NCI-H2227 treated with DMSO at 0.1 percent for 48 hours (cell line): ENCODE results near the gene SLC25A33.

ENCODE experiments used
- DNase-seq: peaks from one replicate; lab custom pipeline; 2025; lab: John Stamatoyannopoulos, UW

Gene SLC25A33

GRCh38 chr1:9589144-9589718 is 50.0 kb downstream of the SLC25A33 start:
- DNase-seq, result no peak

GRCh38 chr1:9589719-9590157 is 50.5 kb downstream of the SLC25A33 start:
- no peak for DNase-seq

- DNase-seq, result no peak
These were observed 50.9 kb downstream of the SLC25A33 start for GRCh38 chr1:9590201-9590600.

GRCh38 chr1:9590945-9591668 is 51.8 kb downstream of the SLC25A33 start:
- no peak for DNase-seq

DNA sequence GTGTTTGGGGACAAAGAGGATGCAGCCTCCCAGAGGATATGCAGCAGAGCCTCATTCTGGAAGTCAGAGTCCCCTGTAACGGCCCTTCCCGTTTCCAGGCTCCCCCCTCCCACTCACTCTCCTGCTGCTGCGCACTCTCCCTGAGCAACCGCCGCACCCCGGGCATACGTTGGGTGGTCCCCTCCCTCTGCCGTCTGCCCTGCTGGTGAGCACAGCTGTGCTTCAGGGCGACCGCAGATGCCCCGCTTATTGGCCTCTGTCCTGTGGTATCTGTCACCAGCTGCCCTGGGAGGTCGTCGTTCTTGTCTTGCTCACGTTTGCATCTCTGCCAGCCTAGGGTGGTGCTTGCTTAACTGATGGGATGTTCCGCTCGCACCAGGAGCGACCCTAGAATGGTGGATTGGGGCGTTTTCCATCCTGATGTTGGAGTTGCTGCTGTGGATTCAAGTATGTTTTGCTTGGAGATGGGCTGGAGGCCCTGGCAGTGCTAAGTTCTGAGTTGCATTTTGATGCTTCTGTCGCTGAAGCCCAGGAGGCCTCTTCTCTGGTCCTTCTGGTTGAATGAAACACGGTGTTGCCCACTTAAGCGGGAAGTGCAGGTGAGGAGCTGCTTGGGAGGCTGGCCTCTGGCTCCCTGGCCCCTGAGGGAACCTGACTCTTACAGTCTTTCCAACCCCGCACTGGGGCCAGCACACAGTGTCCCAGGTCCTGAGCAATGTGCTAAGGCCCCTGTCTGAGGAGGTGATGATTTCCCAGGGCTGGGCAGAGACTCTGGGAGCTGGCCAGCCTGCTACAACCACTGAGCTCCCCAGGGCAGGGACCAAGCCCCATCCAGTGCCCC is 52.6 kb downstream of the SLC25A33 start:
- DNase-seq, result no peak

GRCh38 chr1:9592510-9593075 is 53.3 kb downstream of the SLC25A33 start:
- DNase-seq, result no peak

GRCh38 chr1:9593147-9593491 is 53.9 kb downstream of the SLC25A33 start:
- DNase-seq, result no peak

DNA sequence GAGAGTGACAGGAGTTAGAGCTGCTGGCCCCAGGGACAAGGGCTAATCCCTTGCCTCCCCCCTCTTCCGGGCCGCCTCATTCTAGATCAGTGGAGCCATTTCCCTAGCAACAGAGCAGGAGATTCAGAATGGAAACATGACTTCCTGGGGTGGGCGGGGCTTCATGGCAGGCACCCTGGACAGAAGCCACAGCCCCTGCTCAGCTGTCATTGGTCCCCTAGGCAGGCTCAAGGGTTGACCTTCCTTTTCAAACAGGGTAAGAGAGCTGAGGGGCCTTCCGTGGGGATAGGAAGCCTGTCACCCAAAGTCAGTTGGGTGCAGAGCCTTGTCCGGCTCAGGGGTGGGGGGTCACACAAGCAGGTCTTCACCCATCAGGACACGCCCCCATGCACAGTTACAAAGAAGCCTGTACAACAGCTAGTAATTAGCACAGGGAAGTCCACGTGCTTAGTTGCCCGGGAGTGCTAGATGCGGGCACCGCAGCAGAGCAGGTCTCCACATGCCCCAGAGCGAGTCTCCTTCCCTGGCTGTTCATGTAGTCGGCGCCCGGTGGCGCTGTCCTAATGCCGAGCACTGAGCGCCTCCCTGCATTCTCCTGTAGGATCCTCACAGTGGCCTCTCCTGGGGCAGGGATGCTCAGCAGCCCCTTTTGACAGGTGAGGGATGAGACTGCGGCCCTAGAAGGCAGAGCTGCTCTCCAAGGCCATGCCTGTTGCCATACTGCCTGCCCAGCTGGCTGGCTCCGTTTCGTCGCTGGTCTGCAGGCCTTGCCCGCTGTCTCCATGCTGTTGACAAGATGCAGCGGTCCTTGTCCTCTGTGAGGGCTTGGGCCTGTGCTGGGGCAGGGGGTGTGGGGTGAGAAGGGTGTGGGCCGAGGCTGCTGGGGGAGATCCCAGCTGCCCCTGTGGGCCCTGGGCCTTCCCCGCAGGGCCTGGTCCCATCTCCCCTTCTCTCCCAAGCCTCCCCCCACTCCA is 54.5 kb downstream of the SLC25A33 start:
- peak; percentile 78 for DNase-seq

DNA sequence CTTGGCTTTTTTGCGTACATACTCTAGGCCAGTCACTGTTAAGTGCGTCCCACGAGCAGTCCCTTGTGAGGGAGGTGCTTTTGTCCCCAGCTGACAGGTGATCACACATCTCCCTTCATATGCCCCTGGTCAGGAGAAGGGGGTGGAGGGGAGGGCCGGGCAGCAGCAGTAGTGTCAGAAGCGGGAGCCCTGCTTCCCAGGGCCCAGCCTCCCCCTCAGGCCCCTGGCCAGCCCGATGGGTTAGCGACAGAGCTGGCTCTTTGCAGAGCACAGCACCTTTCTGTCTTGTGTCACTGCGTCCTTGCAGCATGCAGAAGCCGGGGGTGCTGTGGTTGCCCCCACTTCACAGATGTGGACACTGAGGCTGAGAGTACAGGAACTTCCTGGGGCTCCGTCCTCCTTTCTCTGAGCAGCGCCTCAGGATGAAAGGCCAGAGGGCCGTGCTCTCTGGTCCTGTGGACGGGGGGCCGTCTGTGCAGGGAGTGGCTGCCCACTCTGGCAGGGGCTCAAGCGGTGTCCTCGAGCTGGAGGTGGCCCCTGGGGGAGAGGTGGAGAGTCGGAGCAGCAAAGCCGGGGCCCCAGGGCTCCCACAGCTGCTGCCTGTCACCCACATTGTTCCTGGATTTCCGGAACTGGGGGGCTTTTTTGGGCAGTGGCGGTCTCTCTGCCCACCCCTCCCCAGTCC is 55.3 kb downstream of the SLC25A33 start:
- no peak for DNase-seq

DNA sequence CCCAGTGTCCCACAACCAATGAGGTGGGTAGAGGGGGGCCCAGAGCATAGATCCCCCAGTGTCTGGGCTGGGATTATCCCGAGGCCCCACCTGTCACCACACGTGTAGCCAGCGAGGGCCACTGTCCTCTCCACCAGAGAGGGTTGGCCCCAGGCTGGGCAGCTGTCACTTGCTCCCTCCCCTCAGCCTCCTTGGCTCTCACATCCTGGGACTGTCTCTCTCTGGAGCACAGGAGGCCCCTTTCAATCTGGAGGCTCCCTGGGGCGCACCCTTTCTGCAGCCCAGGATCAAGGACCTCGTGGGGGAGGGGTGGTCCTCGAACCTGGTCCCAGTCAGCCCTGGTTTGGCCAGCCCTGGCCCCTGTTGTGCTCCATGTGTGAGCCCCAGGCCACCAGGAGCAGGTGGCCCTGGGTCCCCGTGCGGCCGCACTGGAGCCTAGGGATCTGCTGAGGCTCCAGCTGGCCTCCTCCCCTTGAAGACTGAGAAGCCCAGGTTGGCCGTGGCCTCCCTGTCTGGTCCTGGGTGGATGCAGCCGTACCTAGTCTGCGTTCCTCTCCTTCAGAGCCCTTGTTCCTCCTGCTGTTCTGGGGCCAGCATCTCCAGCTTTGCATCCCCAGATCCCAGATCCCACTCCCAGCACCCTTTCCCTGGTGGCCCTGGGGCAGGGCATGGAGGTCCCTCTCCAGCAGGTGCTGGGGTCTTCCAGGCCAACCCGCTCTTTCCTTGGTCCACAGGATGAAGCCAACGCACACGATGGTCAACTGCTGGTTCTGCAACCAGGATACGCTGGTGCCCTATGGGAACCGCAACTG is 56.1 kb downstream of the SLC25A33 start:
- no peak for DNase-seq

- DNase-seq, result no peak
These were observed 56.7 kb downstream of the SLC25A33 start for GRCh38 chr1:9595968-9596340.

GRCh38 chr1:9596415-9597123 is 57.3 kb downstream of the SLC25A33 start:
- DNase-seq, result no peak

GRCh38 chr1:9597361-9598315 is 58.4 kb downstream of the SLC25A33 start:
- no peak for DNase-seq

DNA sequence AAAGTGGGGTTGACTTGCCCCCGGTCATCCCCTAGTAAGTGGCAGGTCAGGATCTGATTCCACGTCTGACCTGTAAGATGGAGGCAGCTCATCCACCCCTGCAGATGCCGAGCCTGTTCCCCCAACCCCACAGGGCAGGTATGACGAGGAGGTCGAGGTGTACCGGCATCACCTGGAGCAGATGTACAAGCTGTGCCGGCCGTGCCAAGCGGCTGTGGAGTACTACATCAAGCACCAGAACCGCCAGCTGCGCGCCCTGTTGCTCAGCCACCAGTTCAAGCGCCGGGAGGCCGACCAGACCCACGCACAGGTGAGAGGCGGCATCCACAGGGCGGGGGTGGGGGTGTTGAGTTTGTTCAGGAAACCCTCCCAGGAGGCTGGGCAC is 59.0 kb downstream of the SLC25A33 start:
- no peak for DNase-seq

GRCh38 chr1:9599741-9600140 is 60.5 kb downstream of the SLC25A33 start:
- no peak for DNase-seq

DNA sequence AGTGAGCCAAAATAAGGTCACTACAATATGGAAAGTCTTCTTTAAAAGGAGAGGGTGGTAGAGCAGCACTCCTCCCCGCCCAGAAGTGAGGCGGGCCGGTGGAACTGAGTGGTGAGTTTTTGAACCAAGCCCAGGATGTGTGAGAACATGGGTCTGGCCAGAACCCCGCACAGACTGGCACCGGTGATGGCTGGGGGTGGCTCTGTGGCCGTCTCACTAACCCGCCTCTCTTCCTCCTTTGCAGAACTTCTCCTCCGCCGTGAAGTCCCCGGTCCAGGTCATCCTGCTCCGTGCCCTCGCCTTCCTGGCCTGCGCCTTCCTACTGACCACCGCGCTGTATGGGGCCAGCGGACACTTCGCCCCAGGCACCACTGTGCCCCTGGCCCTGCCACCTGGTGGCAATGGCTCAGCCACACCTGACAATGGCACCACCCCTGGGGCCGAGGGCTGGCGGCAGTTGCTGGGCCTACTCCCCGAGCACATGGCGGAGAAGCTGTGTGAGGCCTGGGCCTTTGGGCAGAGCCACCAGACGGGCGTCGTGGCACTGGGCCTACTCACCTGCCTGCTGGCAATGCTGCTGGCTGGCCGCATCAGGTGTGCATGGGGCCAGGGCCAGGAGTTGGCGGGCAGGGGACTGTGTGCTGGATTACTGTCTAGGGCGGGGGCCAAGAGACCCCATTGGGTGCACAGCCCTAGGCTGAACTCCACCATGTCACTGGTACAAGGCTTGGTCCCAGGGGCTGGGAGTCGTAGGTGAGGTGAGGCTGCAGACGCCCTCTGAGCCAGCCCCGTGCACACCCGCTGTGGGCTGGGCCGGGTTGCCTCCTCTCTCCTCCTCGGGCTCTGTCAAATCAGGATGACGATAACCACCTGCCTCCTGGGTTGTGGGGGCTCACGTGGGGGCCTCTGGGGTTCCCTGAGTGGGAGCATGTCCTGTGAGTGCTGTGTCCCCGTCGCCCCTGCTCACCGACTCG is 61.9 kb downstream of the SLC25A33 start:
- DNase-seq, result no peak
